ENCODE results near the gene COL27A1. TPM values are rescaled to one million over a fixed set of nuclear protein-coding genes. Genes with fewer than 3 reads are reported as not detected.

COL27A1 gene
- total RNA-seq, 1 donor from 2014 or later = 4.3 TPM

GRCh38 chr9:114286146-114286679 lies 130.9 kb downstream of the COL27A1 start:
- no peak for TF ChIP-seq EZH2phosphoT487 (IDR thresholded peaks at IDR 0.05)
- no peak for TF ChIP-seq EZH2 (IDR thresholded peaks at IDR 0.05)
- TF ChIP-seq CTCF (IDR thresholded peaks at IDR 0.05) = no peak
- Histone ChIP-seq H3F3A (ENCODE audit: low read depth) (no peaks in the 10 kb centered on the region), H3K27ac (no peak overlapping the region), H2AFZ (replicated peaks) (no peak overlapping the region), H4K20me1 (ENCODE audit: low read depth) (no peaks in the 10 kb centered on the region), H3K36me3 (no peaks in the 10 kb centered on the region), H3K9me3 (ENCODE audit: low read depth) (no peaks in the 10 kb centered on the region), H3K27me3 (no peaks in the 10 kb centered on the region), H3K9ac (no peak overlapping the region), H3K79me2 (ENCODE audit: low read depth) (no peaks in the 10 kb centered on the region), H3K4me1 (peaks cover 18% of the 10 kb centered on the region), H3K4me2 (no peak overlapping the region), H3K4me3 (no peak overlapping the region)
- H3K4me3 Mint-ChIP-seq = no peak overlapping the region
- H3K27ac Mint-ChIP-seq = peak overlapping the region; percentile 46
- peaks cover 35% of the 10 kb centered on the region for H3K4me1 Mint-ChIP-seq
- H3K36me3 Mint-ChIP-seq = peaks cover 7% of the 10 kb centered on the region
- H3K27me3 Mint-ChIP-seq (ENCODE audit: insufficient read depth, low read depth) = peaks cover 11% of the 10 kb centered on the region
- no peak for DNase-seq (ENCODE audit: low spot score)
- no peaks in the 10 kb centered on the region for H3K9me3 Mint-ChIP-seq

GRCh38 chr9:114287001-114287762 lies 131.8 kb downstream of the COL27A1 start:
- Histone ChIP-seq H3K27ac (no peak overlapping the region), H3K4me1 (peaks cover 18% of the 10 kb centered on the region), H2AFZ (replicated peaks) (no peak overlapping the region), H3K9ac (no peak overlapping the region), H3K9me3 (ENCODE audit: low read depth) (no peaks in the 10 kb centered on the region), H3F3A (ENCODE audit: low read depth) (no peaks in the 10 kb centered on the region), H3K4me3 (no peak overlapping the region), H4K20me1 (ENCODE audit: low read depth) (no peaks in the 10 kb centered on the region), H3K4me2 (no peak overlapping the region), H3K79me2 (ENCODE audit: low read depth) (no peaks in the 10 kb centered on the region), H3K36me3 (no peaks in the 10 kb centered on the region), H3K27me3 (no peaks in the 10 kb centered on the region)
- no peaks in the 10 kb centered on the region for H3K9me3 Mint-ChIP-seq
- no peak overlapping the region for H3K27ac Mint-ChIP-seq
- peaks cover 11% of the 10 kb centered on the region for H3K27me3 Mint-ChIP-seq (ENCODE audit: insufficient read depth, low read depth)
- H3K4me3 Mint-ChIP-seq = no peak overlapping the region
- DNase-seq (ENCODE audit: low spot score) = no peak
- no peak for TF ChIP-seq EZH2phosphoT487 (IDR thresholded peaks at IDR 0.05)
- no peak for TF ChIP-seq CTCF (IDR thresholded peaks at IDR 0.05)
- no peak for TF ChIP-seq EZH2 (IDR thresholded peaks at IDR 0.05)
- H3K4me1 Mint-ChIP-seq = peaks cover 26% of the 10 kb centered on the region
- peaks cover 7% of the 10 kb centered on the region for H3K36me3 Mint-ChIP-seq

- Histone ChIP-seq H3K27me3 (no peaks in the 10 kb centered on the region), H3K4me3 (no peak overlapping the region), H3F3A (ENCODE audit: low read depth) (no peaks in the 10 kb centered on the region), H2AFZ (replicated peaks) (no peak overlapping the region), H3K9me3 (ENCODE audit: low read depth) (no peaks in the 10 kb centered on the region), H3K4me2 (no peak overlapping the region), H3K27ac (no peak overlapping the region), H3K79me2 (ENCODE audit: low read depth) (no peaks in the 10 kb centered on the region), H3K9ac (no peak overlapping the region), H3K4me1 (peaks cover 18% of the 10 kb centered on the region), H4K20me1 (ENCODE audit: low read depth) (no peaks in the 10 kb centered on the region), H3K36me3 (no peaks in the 10 kb centered on the region)
- H3K27ac Mint-ChIP-seq = peak overlapping the region; percentile 60
- no peak for TF ChIP-seq EZH2phosphoT487 (IDR thresholded peaks at IDR 0.05)
- TF ChIP-seq CTCF (IDR thresholded peaks at IDR 0.05) = no peak
- TF ChIP-seq EZH2 (IDR thresholded peaks at IDR 0.05) = no peak
- no peak overlapping the region for H3K4me3 Mint-ChIP-seq
- H3K4me1 Mint-ChIP-seq = peaks cover 23% of the 10 kb centered on the region
- H3K9me3 Mint-ChIP-seq = no peaks in the 10 kb centered on the region
- H3K36me3 Mint-ChIP-seq = peaks cover 7% of the 10 kb centered on the region
- no peak for DNase-seq (ENCODE audit: low spot score)
- peaks cover 11% of the 10 kb centered on the region for H3K27me3 Mint-ChIP-seq (ENCODE audit: insufficient read depth, low read depth)
These were observed 132.4 kb downstream of the COL27A1 start for GRCh38 chr9:114287763-114288192.
